SK-N-SH treated with all-trans-retinoic acid at 6 μM for 48 hours (cell line): ENCODE measurements around the gene CCT7.

Source experiments
- ATAC-seq: fragments of 200-7000 bp; cut with Tn5 transposase; 3 replicates; pipeline ENCODE4 v1.9.1; 2020; ENCODE audit warnings: mild to moderate bottlenecking, moderate library complexity
- ARNTL ChIP-seq: fragments of 450-650 bp; formaldehyde crosslinking; IDR thresholded peaks from 2 replicates; pipeline ENCODE4 v1.5.0; 2020; ENCODE audit warnings: low read depth, mild to moderate bottlenecking, moderate library complexity, borderline replicate concordance
- BACH2 ChIP-seq: fragments of 250-450 bp; sonication (Bioruptor Pico); IDR thresholded peaks from 2 replicates; pipeline ENCODE4 v1.9.0; 2021; ENCODE audit warnings: mild to moderate bottlenecking, borderline replicate concordance
- CSDC2 ChIP-seq: fragments of 250-450 bp; sonication (Bioruptor Pico); IDR thresholded peaks from 2 replicates; pipeline ENCODE4 v1.5.0; 2020; ENCODE audit warnings: mild to moderate bottlenecking, moderate library complexity
- CSRNP3 ChIP-seq: fragments of 250-450 bp; sonication (Bioruptor Pico); IDR thresholded peaks from 2 replicates; pipeline ENCODE4 v1.5.1; 2021; ENCODE audit warnings: mild to moderate bottlenecking, moderate library complexity
- ESRRG ChIP-seq: fragments of 250-450 bp; sonication (Bioruptor Pico); IDR thresholded peaks from 2 replicates; pipeline ENCODE4 v1.6.1; 2021; ENCODE audit warnings: mild to moderate bottlenecking
- GLIS3 ChIP-seq: fragments of 250-450 bp; sonication (Bioruptor Pico); IDR thresholded peaks from 2 replicates; pipeline ENCODE4 v1.5.0; 2020; ENCODE audit warnings: mild to moderate bottlenecking, moderate library complexity
- ISL1 ChIP-seq: fragments of 250-450 bp; sonication (Bioruptor Pico); IDR thresholded peaks from 2 replicates; pipeline ENCODE4 v2.1.2; 2022; ENCODE audit warnings: mild to moderate bottlenecking, moderate library complexity
- OSR1 ChIP-seq: fragments of 250-450 bp; sonication (Bioruptor Pico); IDR thresholded peaks from 2 replicates; pipeline ENCODE4 v1.8.0; 2022; ENCODE audit warnings: moderate library complexity, mild to moderate bottlenecking, inconsistent platforms
- PATZ1 ChIP-seq: fragments of 250-450 bp; sonication (Bioruptor Pico); IDR thresholded peaks from 2 replicates; pipeline ENCODE4 v1.8.0; 2020; ENCODE audit warnings: mild to moderate bottlenecking, moderate library complexity, borderline replicate concordance
- POU6F1 ChIP-seq: fragments of 250-450 bp; sonication (Bioruptor Pico); IDR thresholded peaks from 2 replicates; pipeline ENCODE4 v1.8.0; 2021; ENCODE audit warnings: low read depth, mild to moderate bottlenecking, moderate library complexity, borderline replicate concordance
- PPARA ChIP-seq: fragments of 250-450 bp; sonication (Bioruptor Pico); IDR thresholded peaks from 2 replicates; pipeline ENCODE4 v1.5.0; 2020; ENCODE audit warnings: mild to moderate bottlenecking, borderline replicate concordance
- RARB ChIP-seq: fragments of 250-450 bp; sonication (Bioruptor Pico); IDR thresholded peaks from 2 replicates; pipeline ENCODE4 v1.8.0; 2021; ENCODE audit warnings: mild to moderate bottlenecking, moderate library complexity
- SNAI2 ChIP-seq: fragments of 250-450 bp; sonication (Bioruptor Pico); IDR thresholded peaks from 2 replicates; pipeline ENCODE4 v1.5.0; 2020; ENCODE audit warnings: mild to moderate bottlenecking, moderate library complexity
- TCF4 ChIP-seq: fragments of 250-450 bp; sonication (Bioruptor Pico); IDR thresholded peaks from 2 replicates; pipeline ENCODE4 v1.8.0; 2021; ENCODE audit warnings: mild to moderate bottlenecking, moderate library complexity, borderline replicate concordance
- TSHZ2 ChIP-seq: fragments of 250-450 bp; sonication (Bioruptor Pico); IDR thresholded peaks from 2 replicates; pipeline ENCODE4 v1.5.0; 2020; ENCODE audit warnings: mild to moderate bottlenecking, moderate library complexity
- ZC3H10 ChIP-seq: fragments of 250-450 bp; sonication (Bioruptor Pico); IDR thresholded peaks from 2 replicates; pipeline ENCODE4 v1.5.1; 2021; ENCODE audit warnings: mild to moderate bottlenecking, moderate library complexity
- ZFP3 ChIP-seq: fragments of 250-450 bp; sonication (Bioruptor Pico); IDR thresholded peaks from 2 replicates; pipeline ENCODE4 v1.5.0; 2020; ENCODE audit warnings: mild to moderate bottlenecking, moderate library complexity
- ZFP30 ChIP-seq: fragments of 450-650 bp; formaldehyde crosslinking; IDR thresholded peaks from 2 replicates; pipeline ENCODE4 v1.5.0; 2022; ENCODE audit warnings: mild to moderate bottlenecking, moderate library complexity
- ZNF565 ChIP-seq: fragments of 450-650 bp; formaldehyde crosslinking; conservative IDR thresholded peaks from 2 replicates; pipeline ENCODE4 v1.5.0; 2020; ENCODE audit warnings: low read depth, mild to moderate bottlenecking, moderate library complexity
- ZNF70 ChIP-seq: fragments of 450-650 bp; formaldehyde crosslinking; IDR thresholded peaks from 2 replicates; pipeline ENCODE4 v1.5.0; 2020; ENCODE audit warnings: mild to moderate bottlenecking, moderate library complexity
- ZNF8 ChIP-seq: fragments of 450-650 bp; formaldehyde crosslinking; IDR thresholded peaks from 2 replicates; pipeline ENCODE4 v1.5.0; 2020; ENCODE audit warnings: mild to moderate bottlenecking, moderate library complexity

CCT7 gene

GRCh38 chr2:73228631-73229030 is 5.5 kb upstream of the CCT7 start:
- no peak for TF ChIP-seq TCF4 (CRISPR knock-in tag)
- TF ChIP-seq CSDC2 (CRISPR knock-in tag): no peak
- no peak for TF ChIP-seq ZFP3 (CRISPR knock-in tag)
- TF ChIP-seq CSRNP3 (CRISPR knock-in tag): no peak
- no peak for TF ChIP-seq ISL1 (CRISPR knock-in tag)
- TF ChIP-seq TSHZ2 (CRISPR knock-in tag): no peak
- no peak for TF ChIP-seq ZNF565
- no peak for TF ChIP-seq OSR1 (CRISPR knock-in tag)
- TF ChIP-seq SNAI2 (CRISPR knock-in tag): no peak
- TF ChIP-seq ZC3H10 (CRISPR knock-in tag): no peak
- TF ChIP-seq POU6F1 (CRISPR knock-in tag): no peak
- no peak for TF ChIP-seq ZNF70
- no peak for TF ChIP-seq ZNF8 (CRISPR knock-in tag)
- TF ChIP-seq RARB (CRISPR knock-in tag): no peak
- ATAC-seq: no peak

- TF ChIP-seq PATZ1 (CRISPR knock-in tag) (no peak), BACH2 (CRISPR knock-in tag) (no peak), ARNTL (CRISPR knock-in tag) (no peak), ESRRG (CRISPR knock-in tag) (no peak)
- no peak for ATAC-seq
Observed at GRCh38 chr2:73232403-73233153, 1.5 kb upstream of the CCT7 start.

GRCh38 chr2:73233154-73233931 is 765 bp upstream of the CCT7 start, which contains the start of gene PRADC1:
Gene PRADC1 (minus strand): TSS chr2:73233239. CDS start chr2:73233160, 79 bp downstream.
- peak; percentile 94 for ATAC-seq
- TF ChIP-seq TCF4 (CRISPR knock-in tag) (no peak), ISL1 (CRISPR knock-in tag) (no peak), ZNF8 (CRISPR knock-in tag) (no peak), SNAI2 (CRISPR knock-in tag) (no peak), GLIS3 (no peak), CSDC2 (CRISPR knock-in tag) (no peak), TSHZ2 (CRISPR knock-in tag) (no peak), ESRRG (CRISPR knock-in tag) (no peak), PPARA (no peak), RARB (CRISPR knock-in tag) (no peak), ZFP3 (CRISPR knock-in tag) (no peak), ZNF565 (no peak), POU6F1 (CRISPR knock-in tag) (no peak), PATZ1 (CRISPR knock-in tag) (no peak), ZC3H10 (CRISPR knock-in tag) (no peak), ZFP30 (CRISPR knock-in tag) (no peak)
